A549 treated with dexamethasone at 1 μM for 4 hours (cell line): ENCODE results near the gene RAB24. TPM values are rescaled to one million over a fixed set of nuclear protein-coding genes. Genes with fewer than 3 reads are reported as not detected.

Experiments
- total RNA-seq: library from RNA; stranded (reverse); fragments of 200-300 nt; extraction: Qiagen RNA extraction; gene quantifications from 5 replicates; pipeline ENCODE4 v1.2.3, GENCODE V29; 2022

The RAB24 gene
- total RNA-seq: 17.7 to 25.7 TPM (median 23.5 TPM) in 5 replicates

DNA sequence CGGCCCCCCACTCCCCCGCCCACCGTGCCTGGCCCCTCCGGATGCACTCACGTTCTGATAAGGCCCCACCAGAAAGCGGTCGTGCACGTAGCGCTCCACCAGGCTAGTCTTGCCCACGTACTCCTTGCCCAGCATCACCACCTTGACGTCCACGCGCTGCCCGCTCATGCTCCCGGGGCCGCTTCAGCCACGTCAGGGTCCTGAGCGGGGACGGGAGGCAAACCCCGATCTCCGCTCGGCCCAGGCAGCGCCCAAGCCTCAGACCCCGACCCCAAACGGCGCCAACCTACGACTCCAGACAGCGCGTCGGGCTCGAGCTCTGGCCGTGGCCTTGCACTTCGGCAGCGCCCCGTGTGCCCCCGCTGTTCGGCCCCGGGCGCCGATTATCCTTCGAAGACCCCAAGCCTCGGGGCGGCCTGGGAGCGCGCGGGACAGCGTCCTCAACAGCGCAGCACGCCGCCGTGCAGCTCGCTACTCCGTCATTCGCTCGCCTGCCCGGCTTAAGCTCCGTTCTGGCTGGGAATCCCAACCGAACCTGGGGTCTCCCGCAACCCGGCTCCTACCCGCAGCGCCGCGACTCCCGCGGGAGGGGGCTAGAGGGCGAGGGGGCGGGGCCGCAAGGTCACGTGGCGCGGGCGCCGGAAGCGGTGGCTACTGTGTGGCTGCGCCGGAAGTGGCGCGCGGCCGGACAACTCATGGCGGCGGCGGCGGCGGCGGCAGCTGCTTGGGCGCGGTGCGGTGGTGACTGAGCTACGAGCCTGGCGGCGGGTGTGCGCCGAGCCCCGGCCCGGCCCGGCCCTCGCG is at the start of gene RAB24, which contains the start of gene PRELID1:
Gene RAB24, minus strand, starts transcription at position 599 of the 804 bp plus-strand sequence. Its CDS starts 431 bp downstream, at position 168.
Gene PRELID1, plus strand, starts transcription at position 679 of the 804 bp plus-strand sequence. CDS start 187 bp downstream, outside the sequence.

DNA sequence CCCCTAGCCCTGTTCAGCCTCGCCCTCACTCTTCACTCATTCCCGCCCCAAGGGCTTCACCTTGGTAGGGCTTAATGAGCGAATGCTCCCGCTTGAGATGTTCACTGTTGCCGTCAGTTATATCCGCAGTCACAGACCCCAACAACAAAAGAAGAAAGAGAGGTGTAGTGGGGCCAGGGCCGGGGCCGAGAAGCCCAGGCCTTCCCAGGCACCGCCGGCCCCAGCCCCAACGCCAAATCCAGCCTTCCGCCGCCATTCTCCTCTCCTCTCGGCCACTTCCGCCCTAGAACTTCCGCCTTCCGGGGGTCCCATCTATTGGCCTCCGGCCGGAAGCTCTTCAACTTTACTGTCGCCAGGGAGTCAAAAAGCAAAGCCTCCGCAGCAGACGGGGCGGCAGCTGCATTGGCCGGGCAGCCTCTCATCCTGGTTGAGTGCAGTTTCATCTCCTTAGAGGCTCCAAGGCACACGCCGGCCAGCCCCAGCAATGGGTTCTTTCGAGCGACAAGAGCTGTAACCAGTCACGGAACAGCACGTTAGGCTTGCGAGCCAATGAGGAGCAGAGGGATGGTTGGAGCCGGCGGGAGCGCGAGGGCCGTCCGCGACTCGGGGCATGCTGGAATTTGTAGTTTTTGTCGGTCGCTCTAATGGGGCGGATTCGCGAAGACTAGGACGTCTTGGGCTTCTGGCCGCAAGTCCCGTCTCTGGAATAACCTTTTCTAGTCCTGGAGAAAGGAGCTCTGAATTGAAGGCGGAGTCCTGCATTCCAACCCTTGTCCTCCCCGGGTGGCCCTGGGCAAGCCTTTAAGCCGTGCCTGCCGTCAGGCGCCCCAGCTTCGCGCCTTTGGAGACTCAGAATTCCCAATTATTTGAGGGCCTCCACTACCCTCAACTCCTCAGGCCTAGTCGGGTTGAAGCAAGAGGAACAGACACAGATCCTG is 48.1 kb upstream of the RAB24 start, which contains the start of gene LMAN2:
Gene LMAN2, minus strand, starts transcription at position 277 of the 938 bp plus-strand sequence. Its CDS starts 21 bp downstream, at position 256.

DNA sequence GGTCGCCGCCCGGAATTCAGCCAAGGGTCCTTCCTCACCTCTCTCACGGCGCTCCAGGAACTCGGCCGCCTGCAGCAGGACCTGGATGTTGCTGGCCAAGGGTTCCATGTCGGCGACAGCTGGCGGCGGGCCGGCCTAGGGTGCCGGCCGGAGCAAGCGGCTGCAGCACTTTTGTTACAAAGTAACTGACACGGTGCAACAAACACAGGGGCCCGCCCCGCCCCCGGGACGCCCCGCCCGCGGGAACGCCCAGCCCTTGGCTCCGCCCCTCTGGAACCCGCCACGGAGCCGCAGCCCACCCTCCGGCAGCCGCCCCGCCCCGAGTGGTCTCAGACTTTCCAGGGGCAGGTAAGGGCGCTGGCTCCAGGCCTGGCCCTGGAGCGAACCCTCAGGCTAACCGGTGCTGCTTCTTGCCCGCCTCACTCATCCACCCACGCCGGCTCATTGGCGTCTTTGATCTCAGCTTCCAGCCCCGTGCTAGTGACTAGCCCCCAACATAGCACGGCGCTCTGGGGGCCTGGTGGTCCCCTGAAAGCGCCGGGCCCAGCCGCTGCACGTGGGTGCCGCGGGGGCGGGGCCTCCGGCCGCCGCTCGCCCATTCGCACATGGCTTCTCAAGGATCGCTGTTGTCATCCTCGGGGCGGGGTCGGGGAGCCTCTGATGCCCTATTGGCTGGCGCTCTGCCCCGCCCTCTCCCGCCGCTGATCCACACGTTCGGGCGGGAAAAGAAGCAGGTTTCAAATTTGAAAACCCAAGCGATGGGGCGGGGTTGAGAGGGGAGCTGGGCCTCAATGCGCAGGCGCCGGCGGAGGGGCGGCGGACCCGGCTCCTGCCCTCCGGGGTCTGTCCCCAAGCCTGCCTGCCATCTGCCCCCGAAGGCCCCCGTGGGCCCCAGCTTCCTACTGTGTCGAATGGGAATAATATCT is 8.5 kb upstream of the RAB24 start, which contains the start of gene MXD3:
Gene MXD3, minus strand, starts transcription at position 176 of the 926 bp plus-strand sequence. Its CDS starts 68 bp downstream, at position 108.

Other genes with a start within 250 kb of the RAB24 start
- 15.0 to 23.3 TPM (median 22.0 TPM) in 5 replicates for gene FGFR4, start 216.8 kb downstream of the RAB24 start, total RNA-seq
- 15.6 to 25.6 TPM (median 22.5 TPM) in 5 replicates for gene NSD1, start 169.9 kb downstream of the RAB24 start, total RNA-seq
- gene PRELID1, start 80 bp upstream of the RAB24 start, total RNA-seq: 272 to 376 TPM (median 337 TPM) in 5 replicates
- 10.4 to 18.0 TPM (median 15.6 TPM) in 5 replicates for gene MXD3, start 8.2 kb upstream of the RAB24 start, total RNA-seq
- gene LMAN2, start 47.9 kb upstream of the RAB24 start, total RNA-seq: 200 to 231 TPM (median 213 TPM) in 5 replicates
- gene RGS14, start 54.2 kb upstream of the RAB24 start, total RNA-seq: 4.1 to 6.2 TPM (median 4.7 TPM) in 5 replicates
- gene SLC34A1, start 80.7 kb upstream of the RAB24 start, total RNA-seq: not detected in 5 replicates
- not detected in 5 replicates for gene PFN3, start 96.9 kb upstream of the RAB24 start, total RNA-seq
- gene F12, start 105.8 kb upstream of the RAB24 start, total RNA-seq: 14.4 to 21.3 TPM (median 19.4 TPM) in 5 replicates
- gene GRK6, start 123.0 kb upstream of the RAB24 start, total RNA-seq: 17.2 to 26.5 TPM (median 25.4 TPM) in 5 replicates
- gene PRR7, start 143.1 kb upstream of the RAB24 start, total RNA-seq: 13.0 to 28.8 TPM (median 25.0 TPM) in 5 replicates
- gene DBN1, start 169.9 kb upstream of the RAB24 start, total RNA-seq: 49.5 to 81.7 TPM (median 75.9 TPM) in 5 replicates
- gene PDLIM7, start 193.9 kb upstream of the RAB24 start, total RNA-seq: 68.9 to 94.5 TPM (median 82.0 TPM) in 5 replicates
- 1.8 to 5.4 TPM (median 3.9 TPM) in 5 replicates for gene DOK3, start 206.1 kb upstream of the RAB24 start, total RNA-seq
- gene DDX41, start 213.2 kb upstream of the RAB24 start, total RNA-seq: 77.4 to 99.6 TPM (median 94.7 TPM) in 5 replicates